Fibroblast of mammary gland (primary cell): Measurements from ENCODE around the gene FAM184A.

Source experiments
- DNase-seq: peaks from one replicate; pipeline ENCODE4 v3.0.0-alpha.2; 2010; ENCODE audit warnings: low read depth
- H3K4me3 ChIP-seq: 2 replicates; pipeline ENCODE4 v1.5.1; 2011; ENCODE audit warnings: low read depth, mild to moderate bottlenecking, low read length, moderate library complexity; ENCODE audit not compliant: control insufficient read depth
- CTCF ChIP-seq: conservative IDR thresholded peaks from 2 replicates; pipeline ENCODE4 v1.5.1; 2011; ENCODE audit warnings: low read depth, low read length, inconsistent platforms; ENCODE audit not compliant: control insufficient read depth, insufficient read depth

FAM184A gene

DNA sequence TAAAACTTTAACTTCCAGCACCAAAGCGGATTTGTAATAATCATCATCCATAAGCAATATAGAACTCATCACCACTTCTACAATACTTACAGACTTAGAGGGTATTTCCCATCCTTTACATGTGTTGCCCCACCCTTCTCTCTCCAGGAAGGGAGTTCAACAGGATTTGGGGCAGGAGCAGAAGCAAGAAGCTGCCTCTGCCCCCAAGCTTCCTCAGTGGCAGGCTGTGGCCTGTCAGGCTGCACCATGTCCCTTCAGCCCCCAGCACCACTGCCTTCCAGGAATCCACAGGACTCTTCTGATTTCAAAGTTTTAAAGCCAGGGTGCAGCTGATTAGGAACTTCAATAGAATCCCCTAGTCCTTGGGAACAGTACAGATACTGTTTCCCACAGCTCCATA, 106.8 kb downstream of the FAM184A start:
- TF ChIP-seq CTCF, result no peak
- H3K4me3 ChIP-seq, result no peak overlapping the region
- no peak for DNase-seq

DNA sequence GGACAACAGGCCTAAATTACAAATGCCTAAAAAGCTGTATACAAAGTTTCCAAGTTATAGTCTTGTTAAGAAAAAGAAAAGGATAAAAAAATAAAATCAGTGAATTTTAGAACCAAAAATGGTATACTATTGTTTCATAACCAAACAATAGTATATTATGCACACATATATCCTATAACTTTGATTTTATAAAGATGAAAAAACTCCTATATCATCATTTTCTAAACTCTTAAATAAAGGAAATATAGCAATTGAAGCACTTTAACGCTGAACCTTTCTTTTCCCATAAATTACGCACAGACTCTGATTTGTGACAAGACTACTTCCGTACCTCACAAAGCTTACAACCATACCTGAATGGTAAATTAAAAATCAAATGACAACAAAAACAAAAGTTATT, 107.6 kb downstream of the FAM184A start:
- H3K4me3 ChIP-seq, result no peak overlapping the region
- DNase-seq, result no peak
- no peak for TF ChIP-seq CTCF

DNA sequence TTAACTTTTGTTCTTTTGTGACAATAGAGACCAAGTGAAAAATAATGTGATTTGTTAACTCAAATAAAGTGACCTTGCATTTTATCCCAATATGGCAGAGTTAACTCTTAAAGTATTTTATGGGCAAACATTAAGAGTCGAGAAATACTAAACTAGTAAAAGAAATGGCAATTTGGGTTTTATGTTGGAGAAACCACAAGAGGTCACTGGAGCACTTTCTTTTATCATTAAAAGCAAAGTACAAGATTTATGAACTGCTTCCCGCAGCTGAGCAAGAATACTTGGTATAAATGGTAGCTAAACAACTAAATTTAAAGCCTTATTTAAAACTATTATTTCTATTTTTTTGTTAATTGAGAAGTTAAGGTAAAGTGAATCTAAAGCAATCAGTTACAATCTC, 110.0 kb downstream of the FAM184A start:
- DNase-seq, result peak; percentile 46
- TF ChIP-seq CTCF, result peak; percentile 27
- no peak overlapping the region for H3K4me3 ChIP-seq

DNA sequence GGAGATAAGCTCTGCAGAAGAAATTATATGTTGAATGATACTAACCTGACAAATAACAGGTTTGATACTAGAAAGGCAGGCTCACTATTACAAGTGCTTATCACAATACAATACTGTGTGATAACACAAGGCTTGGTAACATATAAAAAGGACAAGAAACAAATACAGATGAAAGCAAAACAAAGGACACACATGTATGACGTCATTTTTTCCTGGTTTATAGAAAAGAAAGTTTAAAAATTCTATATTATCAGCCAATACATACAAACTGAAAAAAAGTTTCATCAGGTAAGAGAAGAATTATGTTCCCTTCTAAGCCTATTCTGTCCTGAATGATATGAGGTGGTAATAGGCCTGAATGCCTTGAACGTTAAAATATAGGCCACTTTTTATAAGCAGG, 111.2 kb downstream of the FAM184A start:
- no peak for TF ChIP-seq CTCF
- no peak overlapping the region for H3K4me3 ChIP-seq
- no peak for DNase-seq

DNA sequence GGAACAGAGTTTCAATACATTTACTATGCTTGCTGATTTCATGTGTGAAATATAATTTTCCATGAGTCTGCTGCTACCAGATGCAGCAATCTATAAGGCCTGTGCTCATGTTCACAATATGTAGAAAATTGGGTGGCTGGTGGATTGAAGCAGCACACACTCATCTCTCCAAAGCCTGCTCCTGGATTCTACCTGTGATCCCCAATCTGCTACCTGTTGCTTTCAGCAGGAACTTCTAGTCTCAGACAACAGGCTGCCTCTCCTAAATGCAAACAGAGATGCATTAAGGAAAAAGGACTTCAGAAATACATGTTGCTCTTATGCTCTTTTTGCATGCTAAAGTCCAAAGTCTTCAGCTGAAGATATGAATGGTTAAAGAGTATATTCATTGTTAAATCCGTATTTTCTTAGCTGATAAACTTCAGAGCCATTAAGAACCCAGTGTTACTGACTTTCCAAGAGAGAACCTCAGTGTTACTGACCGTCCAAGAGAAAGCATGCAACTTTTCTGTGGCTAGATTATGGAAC, 112.6 kb downstream of the FAM184A start:
- no peak for DNase-seq
- H3K4me3 ChIP-seq, result no peak overlapping the region
- TF ChIP-seq CTCF, result no peak

GRCh38 chr6:118965371-118965770, 113.1 kb downstream of the FAM184A start:
- TF ChIP-seq CTCF, result no peak
- H3K4me3 ChIP-seq, result no peak overlapping the region
- DNase-seq, result no peak

DNA sequence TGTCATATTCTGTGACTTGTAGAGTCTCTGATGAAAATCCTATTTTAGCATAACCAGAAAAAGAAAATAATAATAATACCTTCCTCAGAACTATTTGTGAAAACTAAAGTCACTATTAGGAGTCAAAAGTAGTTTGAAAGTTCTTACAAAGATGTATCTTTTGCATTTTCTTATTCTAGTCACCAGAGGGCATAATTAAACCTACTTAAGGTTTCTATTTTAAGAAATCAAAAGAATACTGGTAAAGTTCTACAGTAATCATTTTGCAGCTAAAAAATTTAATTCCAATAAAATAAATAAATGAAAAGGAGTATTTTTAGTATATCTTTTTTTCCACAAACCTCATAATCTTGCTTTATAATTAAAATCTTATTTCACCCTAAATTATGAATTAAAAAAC, 115.5 kb downstream of the FAM184A start:
- DNase-seq, result peak; percentile 32
- TF ChIP-seq CTCF, result peak; percentile 27
- no peak overlapping the region for H3K4me3 ChIP-seq
